K562 (cell line): Measurements from ENCODE around the gene GSTO2. TPM values are rescaled to one million over a fixed set of nuclear protein-coding genes. Genes with fewer than 3 reads are reported as not detected.
A peak's percentile ranks its signal among the peaks of the same experiment; 100 is the strongest.

Source experiments
- ARID1B ChIP-seq: fragments of 450-650 bp; IDR thresholded peaks from 2 replicates; pipeline ENCODE4 v1.6.1; 2016; ENCODE audit warnings: antibody characterized with exemption, mild to moderate bottlenecking, inconsistent platforms
- BRD4 ChIP-seq: fragments of 200-600 bp; sonication (generic); IDR thresholded peaks from 2 replicates; pipeline ENCODE4 v1.6.1; 2017; ENCODE audit warnings: inconsistent platforms
- EGR1 ChIP-seq: fragments of 450-650 bp; conservative IDR thresholded peaks from 2 replicates; pipeline ENCODE4 v1.6.1; 2017; ENCODE audit warnings: mild to moderate bottlenecking
- EZH2 ChIP-seq: IDR thresholded peaks from 2 replicates; pipeline ENCODE4 v1.6.1; 2012; ENCODE audit warnings: low read depth, mild to moderate bottlenecking, inconsistent platforms, low read length, borderline replicate concordance
- FOXK2 ChIP-seq, 2 experiments: fragments of 450-650 bp; IDR thresholded peaks in 1 of 2; conservative IDR thresholded peaks in 1 of 2; 2 replicates each; pipeline ENCODE4 v1.6.1; 2016; ENCODE audit warnings: low read depth in 2 of 2, mild to moderate bottlenecking in 1 of 2
- GTF2B ChIP-seq: IDR thresholded peaks from 2 replicates; pipeline ENCODE4 v1.6.1; 2011; ENCODE audit not compliant: insufficient read length; ENCODE audit errors: extremely low read depth
- ILF3 ChIP-seq: fragments of 450-650 bp; IDR thresholded peaks from 2 replicates; pipeline ENCODE4 v1.6.1; 2018; ENCODE audit warnings: antibody characterized with exemption, mild to moderate bottlenecking, moderate library complexity, borderline replicate concordance
- JUNB ChIP-seq: fragments of 450-650 bp; formaldehyde crosslinking; conservative IDR thresholded peaks from 2 replicates; pipeline ENCODE4 v1.4.0; 2020; ENCODE audit warnings: mild to moderate bottlenecking
- MYC ChIP-seq, 2 experiments: fragments of 250-450 bp in 1 of 2; sonication (Bioruptor Pico) in 1 of 2; IDR thresholded peaks; 2 replicates each; pipeline versions ENCODE4 v1.5.1 to v1.6.1; 2012 to 2021; ENCODE audit warnings: low read depth in 2 of 2, borderline replicate concordance in 1 of 2, improper control_type of control experiment in 1 of 2, low read length in 1 of 2, mild to moderate bottlenecking in 1 of 2, moderate library complexity in 1 of 2
- PREB ChIP-seq: sonication (generic); formaldehyde crosslinking; IDR thresholded peaks from 2 replicates; pipeline ENCODE4 v1.8.1; 2023; ENCODE audit warnings: mild to moderate bottlenecking, missing genetic modification reagents
- RFX7 ChIP-seq: fragments of 250-450 bp; sonication (Bioruptor Pico); IDR thresholded peaks from 2 replicates; pipeline ENCODE4 v1.5.1; 2021; ENCODE audit warnings: mild to moderate bottlenecking
- SAP30 ChIP-seq: fragments of 200-600 bp; sonication (generic); IDR thresholded peaks from 2 replicates; pipeline ENCODE4 v1.6.1; 2012; ENCODE audit warnings: borderline replicate concordance, low read depth, mild to moderate bottlenecking, moderate library complexity, low read length, control low read depth, inconsistent platforms; ENCODE audit not compliant: insufficient read depth, poor library complexity, severe bottlenecking
- SRSF1 ChIP-seq: fragments of 200-400 bp; formaldehyde crosslinking; IDR thresholded peaks from 2 replicates; pipeline ENCODE4 v1.6.1; 2017; ENCODE audit warnings: mild to moderate bottlenecking, low read depth, low read length, moderate library complexity
- WHSC1 ChIP-seq: IDR thresholded peaks from one replicate; pipeline ENCODE4 v1.6.1; 2012; ENCODE audit warnings: low read length, control low read depth, inconsistent platforms
- ZNF224 ChIP-seq: sonication (generic); formaldehyde crosslinking; IDR thresholded peaks from 2 replicates; pipeline ENCODE4 v1.8.0; 2022; ENCODE audit warnings: mild to moderate bottlenecking, missing genetic modification reagents
- ZNF274 ChIP-seq: IDR thresholded peaks from 2 replicates; pipeline ENCODE4 v1.6.1; 2011; ENCODE audit warnings: low read depth, mild to moderate bottlenecking, low read length, moderate library complexity, borderline replicate concordance
- ZNF408 ChIP-seq: fragments of 250-450 bp; sonication (Bioruptor Pico); IDR thresholded peaks from 2 replicates; pipeline ENCODE4 v1.4.0; 2020; ENCODE audit warnings: low read depth, mild to moderate bottlenecking, moderate library complexity
- polyA plus RNA-seq, 8 experiments: library from polyadenylated mRNA; depleted of rRNA in 4 of 8; stranded (reverse) in 5 of 8; unstranded in 3 of 8; fragments of >200 nt; fragmentation: Nextera tagmentation in 2 of 8; fragmentation: Illumina TruSeq in 1 of 8; extraction: Ambion mirVana in 2 of 8; extraction: Trizol in 1 of 8; gene quantifications; 2 replicates each; pipeline versions ENCODE4 v1.2.1 to v1.2.3, GENCODE V29; 2011 to 2014; ENCODE audit warnings: inconsistent platforms in 1 of 8, missing spikeins in 1 of 8
- total RNA-seq, 7 experiments: library from RNA; depleted of rRNA in 6 of 7; stranded (reverse); fragments of >200 nt in 6 of 7; fragmentation: Illumina TruSeq in 2 of 7; extraction: Trizol in 2 of 7; gene quantifications; 2 replicates each; pipeline versions ENCODE4 v1.2.1 to v1.2.3, GENCODE V29; 2011 to 2021; ENCODE audit warnings: low replicate concordance in 1 of 7
- TF ChIP-seq, protein P1 (sequence below): fragments of 250-450 bp; sonication (Bioruptor Pico); IDR thresholded peaks from 2 replicates; pipeline ENCODE4 v1.8.0; 2021; ENCODE audit warnings: moderate library complexity, mild to moderate bottlenecking, inconsistent platforms
- TF ChIP-seq, protein P2 (sequence below): fragments of 450-650 bp; IDR thresholded peaks from 2 replicates; pipeline ENCODE4 v1.6.1; 2016; ENCODE audit warnings: borderline replicate concordance
- TF ChIP-seq, protein P3 (sequence below): sonication (generic); IDR thresholded peaks from 2 replicates; pipeline ENCODE4 v1.6.1; 2016

GSTO2 gene
- total and polyA plus RNA-seq, 9 of the 15 experiments (the other 6 are each of a cell fraction or from before 2014, with no cell fraction given), result 0.18 to 1.8 (median 0.90) TPM

GRCh38 chr10:104349623-104350126 lies 80.7 kb downstream of the GSTO2 start (continued):
- TF ChIP-seq, protein P1, sequence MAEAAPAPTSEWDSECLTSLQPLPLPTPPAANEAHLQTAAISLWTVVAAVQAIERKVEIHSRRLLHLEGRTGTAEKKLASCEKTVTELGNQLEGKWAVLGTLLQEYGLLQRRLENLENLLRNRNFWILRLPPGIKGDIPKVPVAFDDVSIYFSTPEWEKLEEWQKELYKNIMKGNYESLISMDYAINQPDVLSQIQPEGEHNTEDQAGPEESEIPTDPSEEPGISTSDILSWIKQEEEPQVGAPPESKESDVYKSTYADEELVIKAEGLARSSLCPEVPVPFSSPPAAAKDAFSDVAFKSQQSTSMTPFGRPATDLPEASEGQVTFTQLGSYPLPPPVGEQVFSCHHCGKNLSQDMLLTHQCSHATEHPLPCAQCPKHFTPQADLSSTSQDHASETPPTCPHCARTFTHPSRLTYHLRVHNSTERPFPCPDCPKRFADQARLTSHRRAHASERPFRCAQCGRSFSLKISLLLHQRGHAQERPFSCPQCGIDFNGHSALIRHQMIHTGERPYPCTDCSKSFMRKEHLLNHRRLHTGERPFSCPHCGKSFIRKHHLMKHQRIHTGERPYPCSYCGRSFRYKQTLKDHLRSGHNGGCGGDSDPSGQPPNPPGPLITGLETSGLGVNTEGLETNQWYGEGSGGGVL, result no peak
- TF ChIP-seq, protein P2, sequence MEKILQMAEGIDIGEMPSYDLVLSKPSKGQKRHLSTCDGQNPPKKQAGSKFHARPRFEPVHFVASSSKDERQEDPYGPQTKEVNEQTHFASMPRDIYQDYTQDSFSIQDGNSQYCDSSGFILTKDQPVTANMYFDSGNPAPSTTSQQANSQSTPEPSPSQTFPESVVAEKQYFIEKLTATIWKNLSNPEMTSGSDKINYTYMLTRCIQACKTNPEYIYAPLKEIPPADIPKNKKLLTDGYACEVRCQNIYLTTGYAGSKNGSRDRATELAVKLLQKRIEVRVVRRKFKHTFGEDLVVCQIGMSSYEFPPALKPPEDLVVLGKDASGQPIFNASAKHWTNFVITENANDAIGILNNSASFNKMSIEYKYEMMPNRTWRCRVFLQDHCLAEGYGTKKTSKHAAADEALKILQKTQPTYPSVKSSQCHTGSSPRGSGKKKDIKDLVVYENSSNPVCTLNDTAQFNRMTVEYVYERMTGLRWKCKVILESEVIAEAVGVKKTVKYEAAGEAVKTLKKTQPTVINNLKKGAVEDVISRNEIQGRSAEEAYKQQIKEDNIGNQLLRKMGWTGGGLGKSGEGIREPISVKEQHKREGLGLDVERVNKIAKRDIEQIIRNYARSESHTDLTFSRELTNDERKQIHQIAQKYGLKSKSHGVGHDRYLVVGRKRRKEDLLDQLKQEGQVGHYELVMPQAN, result no peak
- no peak for TF ChIP-seq JUNB
- no peak for TF ChIP-seq BRD4
- TF ChIP-seq SAP30, result no peak
- no peak for TF ChIP-seq RFX7 (CRISPR knock-in tag)
- TF ChIP-seq, protein P3, sequence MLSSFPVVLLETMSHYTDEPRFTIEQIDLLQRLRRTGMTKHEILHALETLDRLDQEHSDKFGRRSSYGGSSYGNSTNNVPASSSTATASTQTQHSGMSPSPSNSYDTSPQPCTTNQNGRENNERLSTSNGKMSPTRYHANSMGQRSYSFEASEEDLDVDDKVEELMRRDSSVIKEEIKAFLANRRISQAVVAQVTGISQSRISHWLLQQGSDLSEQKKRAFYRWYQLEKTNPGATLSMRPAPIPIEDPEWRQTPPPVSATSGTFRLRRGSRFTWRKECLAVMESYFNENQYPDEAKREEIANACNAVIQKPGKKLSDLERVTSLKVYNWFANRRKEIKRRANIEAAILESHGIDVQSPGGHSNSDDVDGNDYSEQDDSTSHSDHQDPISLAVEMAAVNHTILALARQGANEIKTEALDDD, result 0 out of 2 replicates have a peak, but pooled peaks have one; percentile 57
- TF ChIP-seq GTF2B, result no peak
- TF ChIP-seq MYC (IDR thresholded peaks at IDR 0.05; ENCODE audit: low read depth, low read length), result 0 out of 2 replicates have a peak, but pooled peaks have one; percentile 16
- no peak for TF ChIP-seq MYC (CRISPR knock-in tag; IDR thresholded peaks at IDR 0.05; ENCODE audit: borderline replicate concordance, low read depth)
- no peak for TF ChIP-seq SRSF1
- TF ChIP-seq FOXK2 (conservative IDR thresholded peaks at IDR 0.05 in 1 of 2, IDR thresholded peaks at IDR 0.05 in 1 of 2; ENCODE audit: low read depth in 2 of 2), result 0 out of 4 replicates have a peak, but pooled peaks of 1 of the 2 experiments have one; percentile 9
- peak; percentile 46 for TF ChIP-seq ARID1B
- no peak for TF ChIP-seq WHSC1
- no peak for TF ChIP-seq EZH2
- no peak for TF ChIP-seq ZNF224 (CRISPR knock-in tag)
- TF ChIP-seq EGR1, result no peak
- no peak for TF ChIP-seq ILF3
- no peak for TF ChIP-seq PREB (CRISPR knock-in tag)
- no peak for TF ChIP-seq ZNF408 (CRISPR knock-in tag)
- no peak for TF ChIP-seq ZNF274
